Calu3 (cell line): ENCODE results near the gene SP6. TPM values are rescaled to one million over a fixed set of nuclear protein-coding genes. Genes with fewer than 3 reads are reported as not detected.
A peak's percentile ranks its signal among the peaks of the same experiment; 100 is the strongest.

Experiments used
- BruUV-seq: library from RNA; stranded (reverse); fragments of 400-500 nt; replicated peaks from 2 replicates; lab custom pipeline; 2021; lab: Mats Ljungman, UMichigan
- CTCF ChIA-PET: fragments of 300-600 bp; sonication (Branson Sonifier 250); formaldehyde crosslinking; loops from one replicate; lab custom pipeline; 2022; ENCODE audit warnings: antibody characterized with exemption; lab: Charles Lee
- DNase-seq: peaks from one replicate; pipeline ENCODE4 v3.0.0; 2022
- H3K27ac Mint-ChIP-seq: one replicate; pipeline ENCODE4 v1.8.0; 2022; ENCODE audit warnings: mixed read lengths; ENCODE audit not compliant: unreplicated experiment
- H3K27me3 Mint-ChIP-seq: one replicate; pipeline ENCODE4 v1.8.0; 2022; ENCODE audit warnings: mixed read lengths; ENCODE audit not compliant: unreplicated experiment
- H3K36me3 Mint-ChIP-seq: one replicate; pipeline ENCODE4 v1.8.0; 2022; ENCODE audit warnings: mild to moderate bottlenecking, moderate library complexity, mixed read lengths; ENCODE audit not compliant: insufficient read depth, unreplicated experiment
- H3K4me1 Mint-ChIP-seq: one replicate; pipeline ENCODE4 v1.8.0; 2022; ENCODE audit warnings: mild to moderate bottlenecking, low read depth, mixed read lengths; ENCODE audit not compliant: unreplicated experiment
- H3K4me3 Mint-ChIP-seq: one replicate; pipeline ENCODE4 v1.8.0; 2022; ENCODE audit warnings: mild to moderate bottlenecking, low read depth, moderate library complexity, mixed read lengths; ENCODE audit not compliant: unreplicated experiment
- H3K9me3 Mint-ChIP-seq: one replicate; pipeline ENCODE4 v1.8.0; 2022; ENCODE audit warnings: low read depth, mixed read lengths; ENCODE audit not compliant: unreplicated experiment
- intact Hi-C: fragments of 100-400 bp; cut with micrococcal nuclease; formaldehyde crosslinking; loops from one replicate; pipeline ENCODE4 v1.10.0; 2022; ENCODE audit not compliant: unreplicated experiment
- total RNA-seq: library from RNA; stranded (reverse); gene quantifications from 2 replicates; pipeline ENCODE4 v1.2.3, GENCODE V29; 2022
- TF ChIP-seq, protein P1 (sequence below): fragments of 200-600 bp; IDR thresholded peaks from one replicate; pipeline ENCODE4 v1.8.0; 2022; ENCODE audit warnings: antibody characterized with exemption; ENCODE audit not compliant: unreplicated experiment

The SP6 gene
- total RNA-seq, 1 experiment from 2014 or later: 1.1 TPM

DNA sequence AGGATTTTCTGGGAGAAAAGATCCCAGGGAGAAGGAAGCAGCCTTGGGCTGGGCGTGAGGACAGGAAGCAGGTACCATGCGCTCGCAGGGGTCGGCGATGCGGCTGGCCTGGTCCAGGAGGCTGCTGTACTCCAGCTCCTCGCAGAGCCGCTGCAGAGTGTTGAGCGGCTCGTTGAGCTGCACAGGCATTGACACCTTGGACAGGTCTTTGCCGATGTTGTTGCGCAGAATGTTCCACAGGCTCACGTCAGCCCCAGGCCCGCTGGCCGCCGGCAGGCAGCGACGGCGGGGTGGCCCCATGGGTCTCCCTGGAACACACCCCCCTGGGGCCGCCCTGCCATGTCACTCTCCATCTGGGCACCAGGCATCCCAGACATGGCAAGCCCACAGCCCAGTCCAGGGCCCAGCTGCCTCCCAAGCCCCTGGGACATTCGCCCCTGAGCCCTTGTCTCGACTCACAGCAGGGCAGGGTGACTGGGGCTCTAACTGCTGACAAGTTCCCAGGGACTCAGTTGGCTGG is 37.4 kb downstream of the SP6 start:
- intact Hi-C loops: no loop called here
- DNase-seq: no peak
- CTCF ChIA-PET: interaction anchor here (0.5 kb wide), 1 partner anchor 558 kb away, joined by 4 read pairs; no protein-coding TSS in a partner anchor
- H3K27me3 Mint-ChIP-seq: no peaks in the 10 kb centered on the region
- no TSS peak for BruUV-seq
- H3K27ac Mint-ChIP-seq: no peak overlapping the region
- H3K4me1 Mint-ChIP-seq: peaks cover 34% of the 10 kb centered on the region
- H3K36me3 Mint-ChIP-seq: peaks cover 43% of the 10 kb centered on the region
- TF ChIP-seq, protein P1, sequence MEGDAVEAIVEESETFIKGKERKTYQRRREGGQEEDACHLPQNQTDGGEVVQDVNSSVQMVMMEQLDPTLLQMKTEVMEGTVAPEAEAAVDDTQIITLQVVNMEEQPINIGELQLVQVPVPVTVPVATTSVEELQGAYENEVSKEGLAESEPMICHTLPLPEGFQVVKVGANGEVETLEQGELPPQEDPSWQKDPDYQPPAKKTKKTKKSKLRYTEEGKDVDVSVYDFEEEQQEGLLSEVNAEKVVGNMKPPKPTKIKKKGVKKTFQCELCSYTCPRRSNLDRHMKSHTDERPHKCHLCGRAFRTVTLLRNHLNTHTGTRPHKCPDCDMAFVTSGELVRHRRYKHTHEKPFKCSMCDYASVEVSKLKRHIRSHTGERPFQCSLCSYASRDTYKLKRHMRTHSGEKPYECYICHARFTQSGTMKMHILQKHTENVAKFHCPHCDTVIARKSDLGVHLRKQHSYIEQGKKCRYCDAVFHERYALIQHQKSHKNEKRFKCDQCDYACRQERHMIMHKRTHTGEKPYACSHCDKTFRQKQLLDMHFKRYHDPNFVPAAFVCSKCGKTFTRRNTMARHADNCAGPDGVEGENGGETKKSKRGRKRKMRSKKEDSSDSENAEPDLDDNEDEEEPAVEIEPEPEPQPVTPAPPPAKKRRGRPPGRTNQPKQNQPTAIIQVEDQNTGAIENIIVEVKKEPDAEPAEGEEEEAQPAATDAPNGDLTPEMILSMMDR: no peak
- H3K4me3 Mint-ChIP-seq: no peak overlapping the region
- no peaks in the 10 kb centered on the region for H3K9me3 Mint-ChIP-seq

DNA sequence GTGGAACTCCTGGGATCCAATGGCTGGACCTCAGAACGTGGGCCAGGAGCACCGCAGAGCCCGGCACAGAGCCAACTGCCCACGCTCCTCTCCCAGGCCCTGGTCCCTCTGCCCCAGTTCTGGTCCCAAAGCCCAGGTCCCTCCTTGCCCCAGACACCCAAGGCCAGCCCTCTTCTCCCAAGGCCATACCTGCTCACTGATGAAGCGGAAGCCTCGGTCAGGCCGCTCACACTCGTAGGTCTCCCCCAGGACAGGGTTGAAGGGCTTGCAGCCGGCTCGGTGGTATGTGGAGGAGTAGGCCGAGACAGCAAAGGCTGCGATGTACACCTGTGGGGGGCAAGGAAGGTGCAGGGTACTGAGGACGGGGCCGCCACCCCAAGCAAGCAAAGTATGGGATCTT is 37.9 kb downstream of the SP6 start:
- CTCF ChIA-PET: no interaction called here
- Mint-ChIP-seq H3K4me1 (peaks cover 34% of the 10 kb centered on the region), H3K9me3 (no peaks in the 10 kb centered on the region), H3K36me3 (peaks cover 43% of the 10 kb centered on the region), H3K27me3 (no peaks in the 10 kb centered on the region), H3K4me3 (no peak overlapping the region), H3K27ac (no peak overlapping the region)
- no TSS peak for BruUV-seq
- DNase-seq: no peak
- TF ChIP-seq, protein P1: no peak
- intact Hi-C loops: no loop called here

DNA sequence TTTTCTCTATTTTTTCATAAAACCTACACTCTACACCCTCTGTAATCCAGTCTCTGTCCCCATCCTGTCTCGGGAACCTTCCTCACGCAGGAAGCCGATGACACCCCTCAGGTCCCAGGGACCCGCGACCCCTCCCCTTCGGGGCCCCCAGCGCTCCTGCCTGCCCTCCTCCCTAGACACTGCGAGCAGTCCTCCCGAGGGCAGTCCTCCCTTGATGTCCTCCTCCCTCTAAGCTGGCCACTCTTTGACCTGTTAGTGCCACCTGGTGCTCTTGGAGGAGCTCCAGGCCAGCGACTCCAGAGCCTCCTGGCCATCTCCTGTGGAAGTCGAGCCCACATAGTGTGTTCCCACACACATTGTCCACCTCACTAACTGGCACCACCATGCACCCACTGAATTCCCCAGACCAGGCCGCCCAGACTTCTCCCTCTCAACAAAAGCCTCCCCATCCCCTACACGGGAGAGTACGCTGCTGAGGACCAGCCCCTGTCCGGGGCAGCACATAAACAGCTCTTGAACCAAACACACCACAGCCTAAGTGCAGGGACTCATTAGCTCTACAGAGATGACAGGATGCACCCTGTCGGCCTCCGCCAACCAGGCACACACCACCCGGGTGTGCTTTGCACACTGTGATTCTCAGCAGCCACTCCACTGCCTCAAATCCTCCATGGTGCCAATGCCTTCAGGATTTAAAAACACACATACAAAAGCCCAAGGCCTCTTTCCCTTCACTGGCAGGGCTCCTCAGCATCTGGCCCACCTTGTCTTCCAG is 38.6 kb downstream of the SP6 start:
- no TSS peak for BruUV-seq
- DNase-seq: no peak
- CTCF ChIA-PET: no interaction called here
- TF ChIP-seq, protein P1: no peak
- Mint-ChIP-seq H3K27me3 (no peaks in the 10 kb centered on the region), H3K4me1 (peaks cover 34% of the 10 kb centered on the region), H3K36me3 (peaks cover 51% of the 10 kb centered on the region), H3K4me3 (no peak overlapping the region), H3K27ac (no peak overlapping the region), H3K9me3 (no peaks in the 10 kb centered on the region)
- intact Hi-C loops: no loop called here

DNA sequence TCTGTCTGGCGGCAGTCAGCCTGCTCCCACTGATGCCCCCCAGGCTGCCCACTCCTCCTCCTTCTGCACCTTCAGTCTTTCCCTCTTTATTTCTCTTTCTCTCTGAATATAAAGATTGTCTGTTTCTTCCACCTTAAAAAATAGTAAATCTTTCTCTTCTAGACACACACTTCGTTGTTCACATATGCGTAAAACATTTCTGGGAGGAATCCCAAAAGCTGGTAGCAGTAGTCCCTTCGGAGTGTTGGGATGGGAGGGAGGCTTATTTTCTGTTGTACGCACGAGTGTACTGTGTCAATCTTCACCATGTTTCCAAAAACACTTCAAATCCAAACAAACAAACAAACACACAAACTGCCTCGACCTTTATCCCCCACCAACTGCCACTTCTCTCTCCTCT is 39.3 kb downstream of the SP6 start:
- Mint-ChIP-seq H3K27ac (peak overlapping the region; percentile 61), H3K9me3 (no peaks in the 10 kb centered on the region), H3K4me3 (no peak overlapping the region), H3K4me1 (peaks cover 34% of the 10 kb centered on the region), H3K36me3 (peaks cover 49% of the 10 kb centered on the region), H3K27me3 (no peaks in the 10 kb centered on the region)
- CTCF ChIA-PET: interaction anchor here (0.7 kb wide), 1 partner anchor 79 kb away, joined by 4 read pairs; the partner anchor contains the start of gene TBX21
- intact Hi-C loops: no loop called here
- TF ChIP-seq, protein P1: no peak
- DNase-seq: no peak
- no TSS peak for BruUV-seq
